Measurements from ENCODE around the gene AP5M1.

The AP5M1 gene

DNA sequence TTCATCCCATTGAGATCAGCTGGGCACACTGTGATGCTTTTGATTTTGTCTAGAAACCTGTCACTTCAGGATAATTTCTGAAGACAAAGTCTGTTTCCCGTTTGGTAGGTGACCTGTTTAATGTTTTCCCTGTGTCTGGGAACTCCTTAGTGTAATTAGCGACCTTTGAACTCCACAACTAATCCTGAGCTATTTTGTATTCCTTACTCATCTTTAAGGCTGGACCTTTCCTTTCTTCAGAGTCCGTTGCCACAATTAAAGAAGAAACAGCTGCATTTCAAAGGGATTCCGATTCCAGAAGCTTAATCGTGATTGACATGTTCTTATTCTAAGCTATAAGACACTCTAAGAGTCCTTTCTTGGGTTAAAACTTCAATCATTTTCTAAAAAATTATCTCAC is 22.0 kb downstream of the AP5M1 start:
- peaks cover 26% of the 10 kb centered on the region; the same call in 1 of the 2 replicates for H3K36me3 ChIP-seq (ENCODE audit: insufficient read depth, low read length)
- no peak overlapping the region for H2AFZ ChIP-seq (ENCODE audit: low read length)
- H3K4me1 ChIP-seq (ENCODE audit: insufficient read depth, low read length, poor library complexity, severe bottlenecking): no peaks in the 10 kb centered on the region

DNA sequence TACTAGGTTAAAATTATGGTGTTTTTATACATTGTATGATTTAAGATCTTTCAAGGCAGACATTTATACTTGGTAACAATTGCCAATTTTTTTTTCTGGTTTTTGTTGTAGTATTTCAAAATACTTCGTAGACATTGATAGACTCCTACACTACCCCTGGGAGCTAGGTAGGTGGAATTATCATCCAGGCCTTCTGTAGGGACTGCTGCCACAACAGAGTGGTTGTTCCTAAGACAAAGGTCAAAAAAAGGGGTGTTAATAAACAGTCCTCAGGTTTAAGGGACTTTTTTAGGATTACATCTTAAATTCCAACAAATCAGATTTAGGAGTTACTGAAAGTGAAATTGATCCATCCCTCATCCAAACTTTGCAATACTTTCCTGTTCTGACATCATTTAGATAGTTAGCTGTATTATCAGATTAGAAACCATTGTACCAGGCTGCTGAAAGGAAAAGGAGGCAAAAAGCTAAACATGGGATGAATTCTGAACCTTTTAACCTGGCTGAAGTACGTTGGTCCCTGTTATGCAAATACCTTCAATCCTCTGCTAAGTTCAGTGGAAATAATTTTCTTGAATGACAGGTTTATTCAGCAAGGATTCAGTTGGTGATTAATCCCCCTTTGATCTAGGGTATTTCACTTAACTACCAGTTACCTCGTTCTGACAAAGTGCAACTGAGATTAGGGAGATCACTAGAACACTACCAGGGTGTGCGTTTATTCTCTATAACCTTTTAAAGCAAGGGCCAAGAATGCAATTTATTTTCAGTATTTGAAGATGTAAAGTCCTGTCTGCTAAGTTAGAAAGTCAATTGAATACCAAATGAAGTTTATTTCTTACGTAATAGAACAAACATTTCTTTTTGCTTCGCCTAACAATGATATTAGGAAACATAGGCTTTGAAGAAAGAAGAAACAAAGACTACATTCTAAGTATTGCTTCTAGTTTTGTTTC is 23.2 kb downstream of the AP5M1 start:
- Histone ChIP-seq H3K4me1 (ENCODE audit: insufficient read depth, low read length, poor library complexity, severe bottlenecking) (no peaks in the 10 kb centered on the region), H3K9me2 (replicated peaks; ENCODE audit: low read depth, low read length) (no peaks in the 10 kb centered on the region), H3K4me3 (ENCODE audit: low read length, poor library complexity, severe bottlenecking) (no peak overlapping the region), H3K9ac (ENCODE audit: low read depth, low read length, poor library complexity, severe bottlenecking) (no peak overlapping the region), H3K36me3 (ENCODE audit: insufficient read depth, low read length) (peaks cover 19% of the 10 kb centered on the region; the same call in 1 of the 2 replicates), H3F3A (ENCODE audit: low read depth) (no peaks in the 10 kb centered on the region), H2AFZ (ENCODE audit: low read length) (no peak overlapping the region), H3K4me2 (ENCODE audit: low read depth, low read length, poor library complexity, severe bottlenecking) (no peak overlapping the region), H4K20me1 (ENCODE audit: insufficient read depth, low read length, poor library complexity, severe bottlenecking) (no peaks in the 10 kb centered on the region), H3K9me3 (ENCODE audit: insufficient read depth, low read depth, low read length) (no peaks in the 10 kb centered on the region), H3K27me3 (ENCODE audit: insufficient read depth, low read length, poor library complexity, severe bottlenecking) (no peaks in the 10 kb centered on the region), H3K79me2 (ENCODE audit: insufficient read depth, low read length) (no peaks in the 10 kb centered on the region)
- TF ChIP-seq, protein P1, sequence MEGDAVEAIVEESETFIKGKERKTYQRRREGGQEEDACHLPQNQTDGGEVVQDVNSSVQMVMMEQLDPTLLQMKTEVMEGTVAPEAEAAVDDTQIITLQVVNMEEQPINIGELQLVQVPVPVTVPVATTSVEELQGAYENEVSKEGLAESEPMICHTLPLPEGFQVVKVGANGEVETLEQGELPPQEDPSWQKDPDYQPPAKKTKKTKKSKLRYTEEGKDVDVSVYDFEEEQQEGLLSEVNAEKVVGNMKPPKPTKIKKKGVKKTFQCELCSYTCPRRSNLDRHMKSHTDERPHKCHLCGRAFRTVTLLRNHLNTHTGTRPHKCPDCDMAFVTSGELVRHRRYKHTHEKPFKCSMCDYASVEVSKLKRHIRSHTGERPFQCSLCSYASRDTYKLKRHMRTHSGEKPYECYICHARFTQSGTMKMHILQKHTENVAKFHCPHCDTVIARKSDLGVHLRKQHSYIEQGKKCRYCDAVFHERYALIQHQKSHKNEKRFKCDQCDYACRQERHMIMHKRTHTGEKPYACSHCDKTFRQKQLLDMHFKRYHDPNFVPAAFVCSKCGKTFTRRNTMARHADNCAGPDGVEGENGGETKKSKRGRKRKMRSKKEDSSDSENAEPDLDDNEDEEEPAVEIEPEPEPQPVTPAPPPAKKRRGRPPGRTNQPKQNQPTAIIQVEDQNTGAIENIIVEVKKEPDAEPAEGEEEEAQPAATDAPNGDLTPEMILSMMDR (conservative IDR thresholded peaks at IDR 0.05; ENCODE audit: low read length): no peak
- TF ChIP-seq EZH2phosphoT487 (IDR thresholded peaks at IDR 0.05; ENCODE audit: borderline replicate concordance): no peak

More for the DNA sequence above, 22.0 kb downstream of the AP5M1 start:
- TF ChIP-seq, protein P1 (conservative IDR thresholded peaks at IDR 0.05; ENCODE audit: low read length): no peak
- TF ChIP-seq EZH2phosphoT487 (IDR thresholded peaks at IDR 0.05; ENCODE audit: borderline replicate concordance): no peak
- Histone ChIP-seq H4K20me1 (ENCODE audit: insufficient read depth, low read length, poor library complexity, severe bottlenecking) (no peaks in the 10 kb centered on the region), H3K4me3 (ENCODE audit: low read length, poor library complexity, severe bottlenecking) (no peak overlapping the region), H3K79me2 (ENCODE audit: insufficient read depth, low read length) (no peaks in the 10 kb centered on the region), H3K4me2 (ENCODE audit: low read depth, low read length, poor library complexity, severe bottlenecking) (no peak overlapping the region), H3K27me3 (ENCODE audit: insufficient read depth, low read length, poor library complexity, severe bottlenecking) (no peaks in the 10 kb centered on the region), H3K9ac (ENCODE audit: low read depth, low read length, poor library complexity, severe bottlenecking) (no peak overlapping the region), H3K9me2 (replicated peaks; ENCODE audit: low read depth, low read length) (no peaks in the 10 kb centered on the region), H3F3A (ENCODE audit: low read depth) (no peaks in the 10 kb centered on the region), H3K9me3 (ENCODE audit: insufficient read depth, low read depth, low read length) (no peaks in the 10 kb centered on the region)

DNA sequence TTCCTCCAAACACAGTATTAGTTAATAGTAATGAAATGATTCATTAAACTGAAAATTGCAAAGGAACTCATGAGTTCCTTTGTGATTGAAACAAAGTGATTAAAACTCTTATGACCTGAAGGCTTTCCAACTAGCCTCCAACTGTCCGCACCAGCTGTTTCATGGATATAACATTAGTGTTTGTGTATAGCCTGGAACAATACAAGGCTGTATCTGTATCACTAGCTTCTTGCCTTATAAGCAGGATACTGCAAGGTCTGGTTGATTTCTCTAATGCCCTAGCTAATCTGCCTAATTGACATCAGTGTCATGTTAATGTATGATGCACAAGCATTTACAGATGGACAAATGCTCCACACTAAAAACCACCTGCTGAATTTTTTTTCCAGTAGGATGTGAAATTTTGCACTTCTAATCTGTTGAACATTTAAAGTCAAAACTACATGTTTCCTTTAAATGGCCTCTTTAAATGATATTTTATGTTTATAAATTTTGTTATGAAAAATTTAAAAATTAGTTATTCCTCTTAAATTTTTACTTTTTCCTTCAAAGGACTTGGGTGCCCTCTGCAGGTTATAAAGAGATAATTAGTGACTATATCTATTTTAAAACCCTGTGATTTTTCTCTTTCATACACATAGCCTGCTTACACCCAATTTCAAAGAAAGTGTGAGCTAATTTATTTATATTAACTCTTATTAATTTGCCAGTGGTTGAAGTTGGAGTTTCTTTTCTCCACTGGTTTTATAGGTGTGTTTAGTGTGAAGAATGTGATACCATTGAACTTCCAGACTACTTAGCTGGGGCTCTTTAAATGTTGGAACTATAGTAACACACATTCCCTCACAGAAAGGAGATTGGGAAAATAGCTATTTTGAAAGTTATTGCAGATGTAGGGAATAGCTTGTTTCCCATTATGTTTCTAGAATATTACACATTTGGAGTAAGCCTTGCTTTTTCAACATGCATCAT is 25.4 kb downstream of the AP5M1 start:
- H3K9me3 ChIP-seq (ENCODE audit: insufficient read depth, low read depth, low read length): no peaks in the 10 kb centered on the region
- TF ChIP-seq EZH2phosphoT487 (IDR thresholded peaks at IDR 0.05; ENCODE audit: borderline replicate concordance): no peak
- TF ChIP-seq, protein P1 (conservative IDR thresholded peaks at IDR 0.05; ENCODE audit: low read length): peak; percentile 55; the same call in 1 of the 2 replicates
- no peak overlapping the region for H3K9ac ChIP-seq (ENCODE audit: low read depth, low read length, poor library complexity, severe bottlenecking)
- no peak overlapping the region for H2AFZ ChIP-seq (ENCODE audit: low read length)
- H3K4me3 ChIP-seq (ENCODE audit: low read length, poor library complexity, severe bottlenecking): no peak overlapping the region
- H4K20me1 ChIP-seq (ENCODE audit: insufficient read depth, low read length, poor library complexity, severe bottlenecking): no peaks in the 10 kb centered on the region
- H3K9me2 ChIP-seq (replicated peaks; ENCODE audit: low read depth, low read length): no peaks in the 10 kb centered on the region
- peaks cover 17% of the 10 kb centered on the region; the same call in 1 of the 2 replicates for H3K36me3 ChIP-seq (ENCODE audit: insufficient read depth, low read length)
- no peaks in the 10 kb centered on the region for H3K27me3 ChIP-seq (ENCODE audit: insufficient read depth, low read length, poor library complexity, severe bottlenecking)
- H3K4me1 ChIP-seq (ENCODE audit: insufficient read depth, low read length, poor library complexity, severe bottlenecking): no peaks in the 10 kb centered on the region
- H3K79me2 ChIP-seq (ENCODE audit: insufficient read depth, low read length): no peaks in the 10 kb centered on the region
- no peak overlapping the region for H3K4me2 ChIP-seq (ENCODE audit: low read depth, low read length, poor library complexity, severe bottlenecking)
- no peaks in the 10 kb centered on the region for H3F3A ChIP-seq (ENCODE audit: low read depth)
